GM19239 (cell line): Measurements from ENCODE around the gene MUC7.
A peak's percentile ranks its signal among the peaks of the same experiment; 100 is the strongest.

Source experiments
- DNase-seq: peaks from one replicate; pipeline ENCODE4 v3.0.0; 2011; ENCODE audit warnings: low spot score; ENCODE audit not compliant: insufficient read length
- FAIRE-seq: peaks from 2 replicates; lab custom pipeline; 2011; peaks lifted over from hg19 to GRCh38; lab: Jason Lieb, UNC

MUC7 gene

DNA sequence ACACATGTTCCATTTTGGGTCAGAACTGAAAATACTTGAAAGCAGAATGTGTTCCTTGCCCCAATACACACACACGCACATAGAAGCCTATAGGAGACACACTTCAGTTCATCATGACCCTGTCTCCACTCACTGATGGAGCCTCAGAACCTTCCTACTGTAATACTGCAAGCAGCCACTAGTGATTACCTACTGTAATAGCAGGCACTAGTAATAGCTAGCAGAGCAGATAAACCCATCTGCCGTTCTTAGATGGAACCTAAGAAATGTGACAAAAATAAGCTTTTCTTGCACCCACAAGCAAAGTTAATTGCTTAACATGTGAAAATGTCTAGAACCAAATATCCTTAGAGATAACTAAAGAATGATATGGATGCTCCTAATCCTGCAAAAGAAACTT, 60.0 kb downstream of the MUC7 start:
- FAIRE-seq (peak; percentile 77), DNase-seq (no peak)
